ENCODE measurements around the gene NNMT.

DNA sequence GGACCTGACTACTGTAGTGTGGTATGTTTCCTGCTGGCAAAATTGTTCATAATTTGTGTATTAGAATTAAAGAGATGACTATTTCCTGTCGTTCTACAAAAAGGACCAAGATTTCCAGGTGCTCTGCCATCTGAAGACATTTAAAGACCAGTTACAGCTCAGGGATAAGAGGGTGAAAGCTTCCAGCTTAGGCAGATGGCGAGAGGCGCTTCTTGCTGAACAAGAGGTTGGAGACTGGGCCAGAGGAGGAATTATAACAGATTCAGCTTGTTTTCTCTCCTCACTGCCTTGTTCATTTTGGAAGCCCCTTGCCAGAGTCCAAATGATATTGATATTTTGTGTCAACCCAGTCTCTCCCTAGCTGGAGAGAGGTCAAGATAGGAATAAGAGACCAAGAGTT lies 23.1 kb upstream of the NNMT start:
- no peak for TF ChIP-seq CTCF (IDR thresholded peaks at IDR 0.05)
- no peak for TF ChIP-seq POLR2A (IDR thresholded peaks at IDR 0.05)
- TF ChIP-seq POLR2AphosphoS5 (IDR thresholded peaks at IDR 0.05) = no peak
